GM12878 (cell line): Measurements from ENCODE around the gene EIF5A. TPM values are rescaled to one million over a fixed set of nuclear protein-coding genes. Genes with fewer than 3 reads are reported as not detected.

Experiments
- ATAC-seq: fragments of 200-7000 bp; cut with Tn5 transposase; 3 replicates; pipeline ENCODE4 v1.9.1; 2020; ENCODE audit warnings: mild to moderate bottlenecking, moderate library complexity
- BruUV-seq: library from RNA; stranded (reverse); fragments of 400-500 nt; replicated peaks from 2 replicates; lab custom pipeline; 2021; lab: Mats Ljungman, UMichigan
- CTCF ChIA-PET: fragments of 300-600 bp; sonication (Branson Sonifier 250); formaldehyde crosslinking; extraction: SDS; loops from one replicate; lab custom pipeline; 2021; ENCODE audit warnings: inconsistent platforms; lab: Yijun Ruan, JAX
- POLR2A ChIA-PET: fragments of 350-600 bp; formaldehyde crosslinking; extraction: SDS; loops from one replicate; lab custom pipeline; 2021; ENCODE audit warnings: inconsistent platforms; lab: Charles Lee
- RAD21 ChIA-PET: fragments of 300-600 bp; sonication (Branson Sonifier 250); formaldehyde crosslinking; loops from one replicate; lab custom pipeline; 2023; ENCODE audit warnings: antibody characterized with exemption; ENCODE audit not compliant: unreplicated experiment; lab: Charles Lee
- SMC1A ChIA-PET: fragments of 300-600 bp; sonication (Branson Sonifier 250); formaldehyde crosslinking; loops from one replicate; lab custom pipeline; 2023; ENCODE audit not compliant: unreplicated experiment, uncharacterized antibody; lab: Charles Lee
- DNase-seq: peaks from one replicate; pipeline ENCODE4 v3.0.0-alpha.2; 2011; ENCODE audit warnings: low read depth, low spot score
- FAIRE-seq: peaks from 3 replicates; lab custom pipeline; 2011; peaks lifted over from hg19 to GRCh38; lab: Jason Lieb, UNC
- H2AFZ ChIP-seq: 2 replicates; pipeline ENCODE4 v1.6.0; 2011; ENCODE audit warnings: low read depth, low read length, control low read depth; ENCODE audit not compliant: control insufficient read depth
- H3K27ac ChIP-seq: 2 replicates; pipeline ENCODE4 v1.5.1; 2011; ENCODE audit warnings: control low read depth; ENCODE audit not compliant: control insufficient read depth, insufficient read depth
- H3K27me3 ChIP-seq, 2 experiments: replicated peaks in 1 of 2; 2 replicates each; pipeline versions ENCODE4 v1.6.0 to v1.6.1; 2011; ENCODE audit warnings: low read length in 1 of 2; ENCODE audit not compliant: control insufficient read depth in 2 of 2, insufficient read depth in 2 of 2
- H3K36me3 ChIP-seq, 2 experiments: 2 replicates each; pipeline ENCODE4 v1.5.1; 2011; ENCODE audit warnings: low read length in 1 of 2; ENCODE audit not compliant: control insufficient read depth in 2 of 2, insufficient read depth in 2 of 2
- H3K4me1 ChIP-seq: 2 replicates; pipeline ENCODE4 v1.6.1; 2011; ENCODE audit warnings: mild to moderate bottlenecking, low read length, moderate library complexity, mixed read lengths; ENCODE audit not compliant: control insufficient read depth, insufficient read depth
- H3K4me2 ChIP-seq: 2 replicates; pipeline ENCODE4 v1.6.0; 2011; ENCODE audit warnings: control low read depth; ENCODE audit not compliant: control insufficient read depth, insufficient read depth
- H3K4me3 ChIP-seq: fragments of 200-600 bp; sonication (generic); 2 replicates; pipeline ENCODE4 v1.5.1; 2016
- H3K79me2 ChIP-seq: 2 replicates; pipeline ENCODE4 v1.6.0; 2011; ENCODE audit warnings: low read length; ENCODE audit not compliant: control insufficient read depth, insufficient read depth
- H3K9ac ChIP-seq: 2 replicates; pipeline ENCODE4 v1.8.0; 2011; ENCODE audit warnings: low read length, control low read depth, mixed read lengths; ENCODE audit not compliant: control insufficient read depth, insufficient read depth
- H3K9me3 ChIP-seq: replicated peaks from 3 replicates; pipeline ENCODE4 v1.5.1; 2011; ENCODE audit warnings: mild to moderate bottlenecking, low read length; ENCODE audit not compliant: control insufficient read depth, insufficient read depth
- H4K20me1 ChIP-seq: 2 replicates; pipeline ENCODE4 v1.6.0; 2011; ENCODE audit not compliant: control insufficient read depth, insufficient read depth
- ASH2L ChIP-seq: fragments of 300-600, 200-600 bp; sonication (generic); IDR thresholded peaks from 2 replicates; pipeline ENCODE4 v1.6.1; 2017; ENCODE audit warnings: low read depth, mild to moderate bottlenecking, borderline replicate concordance
- CEBPB ChIP-seq, 2 experiments: fragments of 150-350 bp in 1 of 2; IDR thresholded peaks; 2 replicates each; pipeline ENCODE4 v1.6.1; 2012 to 2014; ENCODE audit warnings: low read depth in 2 of 2, low read length in 2 of 2, borderline replicate concordance in 1 of 2, inconsistent platforms in 1 of 2
- CHD2 ChIP-seq: IDR thresholded peaks from 2 replicates; pipeline ENCODE4 v1.6.1; 2011; ENCODE audit warnings: low read depth, low read length, improper control_type of control experiment, borderline replicate concordance
- E4F1 ChIP-seq: fragments of 450-650 bp; IDR thresholded peaks from 2 replicates; pipeline ENCODE4 v1.6.1; 2018; ENCODE audit warnings: borderline replicate concordance, mild to moderate bottlenecking; ENCODE audit not compliant: partially characterized antibody
- ESRRA ChIP-seq: IDR thresholded peaks from 2 replicates; pipeline ENCODE4 v1.6.1; 2012; ENCODE audit warnings: mild to moderate bottlenecking, low read length, improper control_type of control experiment
- LARP7 ChIP-seq: fragments of 450-650 bp; IDR thresholded peaks from 2 replicates; pipeline ENCODE4 v1.6.1; 2017; ENCODE audit warnings: mild to moderate bottlenecking
- MLLT1 ChIP-seq: fragments of 450-650 bp; IDR thresholded peaks from 2 replicates; pipeline ENCODE4 v1.6.1; 2016; ENCODE audit warnings: mild to moderate bottlenecking
- MYB ChIP-seq: fragments of 150-350 bp; IDR thresholded peaks from 2 replicates; pipeline ENCODE4 v1.6.1; 2014; ENCODE audit warnings: mild to moderate bottlenecking, low read depth, low read length, borderline replicate concordance
- POLR2AphosphoS2 ChIP-seq: IDR thresholded peaks from 2 replicates; pipeline ENCODE4 v1.6.1; 2011; ENCODE audit warnings: low read depth, mild to moderate bottlenecking, low read length, improper control_type of control experiment, moderate library complexity
- PRDM15 ChIP-seq: fragments of 450-650 bp; formaldehyde crosslinking; IDR thresholded peaks from 2 replicates; pipeline ENCODE4 v1.4.0; 2020; ENCODE audit warnings: mild to moderate bottlenecking, moderate library complexity
- SMAD5 ChIP-seq: IDR thresholded peaks from 2 replicates; pipeline ENCODE4 v1.6.1; 2016; ENCODE audit warnings: antibody characterized with exemption, low read depth
- SMARCA5 ChIP-seq: fragments of 450-650 bp; IDR thresholded peaks from 2 replicates; pipeline ENCODE4 v1.6.1; 2017; ENCODE audit warnings: mild to moderate bottlenecking
- USF2 ChIP-seq: IDR thresholded peaks from 2 replicates; pipeline ENCODE4 v1.6.1; 2011; ENCODE audit warnings: low read depth, low read length, improper control_type of control experiment, borderline replicate concordance
- WGBS: methylation state at CpG from one replicate; pipeline ENCODE4 v1.1.6; 2016; ENCODE audit warnings: low lambda C conversion rate; ENCODE audit not compliant: insufficient replicate concordance, insufficient coverage; ENCODE audit errors: missing lambda C conversion rate; 5-methylcytosine and 5-hydroxymethylcytosine counted together
- in situ Hi-C: fragments of 300-500 bp; cut with MboI; formaldehyde crosslinking; loops from 9 replicates; pipeline ENCODE4 v1.14.3; 2018; ENCODE audit warnings: mixed read lengths
- intact Hi-C: fragments of 100-400 bp; cut with micrococcal nuclease; formaldehyde crosslinking; loops from one replicate; pipeline ENCODE4 v1.14.2; 2022; ENCODE audit not compliant: unreplicated experiment
- polyA plus RNA-seq, 11 experiments: library from polyadenylated mRNA; depleted of rRNA in 4 of 11; unstranded in 6 of 11; stranded (reverse) in 5 of 11; fragments of >200 nt; fragmentation: Nextera tagmentation in 4 of 11; fragmentation: Illumina TruSeq in 1 of 11; extraction: Ambion mirVana in 4 of 11; extraction: Trizol in 1 of 11; gene quantifications; 1 replicate in 1 of 11; 2 replicates in 10 of 11; pipeline versions ENCODE4 v1.2.1 to v1.2.3, GENCODE V29; 2011 to 2016; ENCODE audit warnings: inconsistent platforms in 2 of 11, missing spikeins in 2 of 11, low read depth in 1 of 11
- total RNA-seq, 4 experiments: library from RNA; depleted of rRNA in 3 of 4; stranded (reverse); fragments of >200 nt in 3 of 4; fragmentation: Illumina TruSeq in 1 of 4; extraction: Trizol in 1 of 4; gene quantifications; 2 replicates each; pipeline versions ENCODE4 v1.2.1 to v1.2.3, GENCODE V29; 2013 to 2021

Gene EIF5A
- total and polyA plus RNA-seq, 10 of the 15 experiments (the other 5 are each of a cell fraction or from before 2014, with no cell fraction given), result 26.5 to 1,792 (median 944) TPM

- ATAC-seq (no peak), DNase-seq (no peak), FAIRE-seq (no peak)
- H4K20me1 ChIP-seq, result no peaks in the 10 kb centered on the region; the same call in none of the 2 replicates
- RAD21 ChIA-PET, result interaction anchor here (1.7 kb wide), 1 partner anchor 11 kb away, joined by 10 read pairs; no protein-coding TSS in a partner anchor
- 59% methylated on average over 16 of the region's 16 CpGs for WGBS
- H3K4me2 ChIP-seq, result no peak overlapping the region
- no peak overlapping the region for H2AFZ ChIP-seq
- peaks cover 8% of the 10 kb centered on the region for H3K4me1 ChIP-seq
- peaks cover 0 to 1% of the 10 kb centered on the region in 2 experiments; a peak in 3 of 4 replicates for H3K27me3 ChIP-seq
- in situ Hi-C loops (no loop called here), intact Hi-C loops (no loop called here)
- CTCF ChIA-PET, result interaction anchor here (0.8 to 10.3 kb wide), 2 partner anchors 13 to 71 kb away, joined by 3 to 102 read pairs; no protein-coding TSS in a partner anchor
- SMC1A ChIA-PET, result no interaction called here
- no peak overlapping the region for H3K27ac ChIP-seq
- no peaks in the 10 kb centered on the region for H3K36me3 ChIP-seq
- H3K4me3 ChIP-seq, result no peak overlapping the region
- no peaks in the 10 kb centered on the region for H3K79me2 ChIP-seq
- H3K9me3 ChIP-seq, result no peaks in the 10 kb centered on the region
- no TSS peak for BruUV-seq
- no peak overlapping the region for H3K9ac ChIP-seq
- TF ChIP-seq MLLT1 (no peak), POLR2AphosphoS2 (no peak), ASH2L (no peak), ESRRA (no peak), MYB (no peak), PRDM15 (CRISPR knock-in tag) (no peak), CEBPB (IDR thresholded peaks at IDR 0.05; ENCODE audit: borderline replicate concordance in 1 of 2, low read depth in 2 of 2, low read length in 2 of 2) (no peak), SMAD5 (no peak), LARP7 (no peak), CHD2 (no peak), SMARCA5 (no peak), USF2 (no peak), E4F1 (no peak)
- POLR2A ChIA-PET, result no interaction called here
These were observed 22.5 kb upstream of the EIF5A start for GRCh38 chr17:7284911-7285310.
